UCSD-AML1 (cell line): Measurements from ENCODE around the gene RAB3C.

Experiments
- DNase-seq: peaks from one replicate; lab custom pipeline; 2025; ENCODE audit not compliant: unreplicated experiment; lab: John Stamatoyannopoulos, UW

The RAB3C gene

DNA sequence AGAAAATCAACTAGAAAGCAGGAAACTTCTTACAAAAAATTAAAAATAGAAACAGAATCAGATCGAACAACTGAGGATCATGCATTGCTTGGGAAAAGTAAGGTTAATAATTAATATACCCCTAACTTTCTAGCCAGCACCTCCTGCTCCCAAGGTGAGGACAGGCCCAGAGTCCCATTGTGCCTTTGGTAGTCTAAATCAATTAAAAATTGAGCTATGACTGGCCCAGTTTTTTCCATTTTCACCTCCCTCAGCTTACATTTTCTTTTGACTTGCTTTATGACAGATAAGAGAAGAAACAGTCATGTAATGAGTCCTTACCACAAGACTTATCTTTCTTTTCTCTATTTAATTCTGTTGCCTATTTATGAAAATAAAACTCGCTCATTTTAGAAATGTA is 182.2 kb downstream of the RAB3C start:
- DNase-seq: no peak

- DNase-seq: no peak
Measured at GRCh38 chr5:58767104-58767503, 184.2 kb downstream of the RAB3C start.

DNA sequence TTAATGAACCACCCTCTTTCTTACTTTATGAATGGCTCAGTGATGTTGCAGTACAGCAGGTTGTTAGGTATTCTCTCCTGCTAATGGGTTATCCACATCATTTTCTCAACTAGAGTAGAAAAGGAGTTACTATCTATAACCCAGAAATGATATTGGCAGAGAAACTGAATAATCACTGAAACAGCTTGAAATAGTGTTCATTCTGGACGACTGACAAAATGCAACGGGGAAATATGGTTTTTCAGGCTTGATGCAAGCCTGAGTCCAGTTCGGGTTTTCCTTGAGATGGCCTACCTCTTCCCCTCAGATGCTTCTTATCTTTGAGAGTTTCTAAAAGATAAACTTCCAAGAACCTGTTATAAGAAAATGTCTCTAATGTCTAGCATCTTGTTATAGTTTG is 187.3 kb downstream of the RAB3C start:
- DNase-seq: no peak

DNA sequence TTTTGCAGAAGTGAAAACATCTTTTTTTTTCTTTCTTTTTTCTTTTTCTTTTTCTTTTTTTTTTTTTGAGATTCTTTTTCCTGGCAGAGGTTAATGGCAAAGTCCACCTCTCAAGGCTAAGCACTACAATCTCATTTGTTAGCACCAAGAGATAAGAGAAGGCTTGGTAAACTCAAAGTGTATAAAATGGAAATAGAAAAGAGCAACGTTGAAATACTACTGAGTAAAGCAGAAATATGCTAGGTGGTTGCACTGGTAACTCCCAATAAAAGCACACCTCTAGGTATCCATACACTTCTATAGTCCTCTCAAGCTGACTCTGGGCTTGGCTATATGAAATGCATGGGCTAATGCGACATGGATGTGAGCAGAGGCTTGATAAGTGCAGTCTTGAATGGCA is 188.9 kb downstream of the RAB3C start:
- no peak for DNase-seq

- no peak for DNase-seq
Measured at GRCh38 chr5:58773744-58774441, 191.0 kb downstream of the RAB3C start.

GRCh38 chr5:58774937-58775336 is 192.1 kb downstream of the RAB3C start:
- no peak for DNase-seq

- DNase-seq: no peak
Measured at GRCh38 chr5:58775701-58776262, 192.9 kb downstream of the RAB3C start.

- no peak for DNase-seq
Measured at GRCh38 chr5:58776559-58776958, 193.7 kb downstream of the RAB3C start.

- DNase-seq: no peak
Measured at GRCh38 chr5:58778888-58779287, 196.0 kb downstream of the RAB3C start.

DNA sequence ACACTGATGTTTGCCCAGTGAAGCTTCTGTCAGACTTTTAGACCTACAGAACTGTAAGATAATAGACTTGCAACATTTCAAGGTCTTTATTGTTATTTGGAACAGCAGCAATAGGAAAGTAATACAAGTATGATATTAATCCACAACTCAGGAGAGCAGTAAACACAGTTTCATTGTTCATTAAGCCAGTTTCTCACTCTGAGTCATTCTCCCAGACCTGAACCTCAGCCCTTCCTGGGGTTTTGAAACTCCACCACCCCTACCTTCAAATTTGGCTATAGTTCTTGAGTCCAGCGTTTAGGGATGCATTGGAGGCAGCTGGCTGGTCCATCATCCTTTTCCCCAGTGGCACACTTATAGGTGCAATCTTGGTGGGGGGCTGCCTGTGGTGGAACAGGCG is 203.2 kb downstream of the RAB3C start:
- no peak for DNase-seq

GRCh38 chr5:58786711-58787303 is 203.9 kb downstream of the RAB3C start:
- peak; percentile 68 for DNase-seq

DNA sequence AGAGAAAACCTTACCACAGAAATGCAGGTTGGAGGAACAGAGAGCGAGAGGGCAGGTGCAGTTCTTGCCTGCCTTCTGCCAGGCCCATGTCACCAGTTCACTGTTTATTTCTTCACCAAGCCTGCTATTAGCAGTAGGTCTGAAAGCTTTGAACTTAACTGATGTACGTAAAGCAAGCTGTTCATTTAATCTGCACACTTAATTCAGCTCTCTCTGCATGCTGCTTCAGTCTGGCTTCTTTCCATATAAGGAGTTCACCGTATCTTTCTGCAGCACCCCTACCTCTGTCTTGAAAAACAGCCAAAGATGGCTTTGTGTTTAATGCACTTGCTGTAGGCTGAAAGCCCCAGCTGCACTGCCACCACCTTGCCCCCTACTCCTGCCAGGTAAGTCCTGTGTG is 205.1 kb downstream of the RAB3C start:
- DNase-seq: no peak

DNA sequence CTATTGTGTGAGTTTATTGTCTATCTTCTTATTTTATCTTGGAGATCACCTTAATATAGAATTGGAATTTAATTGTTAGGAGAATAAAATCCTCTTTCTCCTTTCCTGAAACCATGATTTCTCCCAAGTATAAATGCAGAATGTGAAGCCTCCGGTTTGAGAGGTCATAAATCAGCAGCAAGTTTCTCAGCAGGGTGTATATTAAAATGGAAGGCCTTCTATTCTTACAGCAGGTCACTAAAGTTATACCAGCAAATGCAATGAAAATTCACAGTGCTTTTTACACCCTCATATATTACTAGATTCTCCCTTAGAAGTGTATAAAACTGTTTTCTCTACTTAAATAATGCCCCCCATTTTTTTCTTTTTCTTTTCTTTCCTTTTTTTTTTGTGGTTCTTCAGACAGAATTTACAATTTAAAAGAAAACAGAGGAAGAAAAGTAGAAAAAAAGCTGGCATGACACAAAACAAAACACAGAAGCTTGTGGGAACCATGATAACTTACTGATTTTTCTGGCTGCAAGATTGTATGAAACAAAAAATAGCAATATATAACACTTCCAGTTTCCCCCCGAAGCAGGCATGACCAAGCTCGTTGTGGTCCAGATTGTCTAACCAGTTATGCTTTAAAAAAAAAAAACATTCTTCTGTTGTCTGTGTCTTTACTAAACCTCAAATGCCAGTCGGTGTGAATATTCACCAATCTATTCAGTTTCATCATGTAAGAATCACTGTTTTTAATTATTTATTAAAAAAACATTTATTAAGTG is 211.2 kb downstream of the RAB3C start:
- no peak for DNase-seq

- no peak for DNase-seq
Measured at GRCh38 chr5:58794875-58795274, 212.0 kb downstream of the RAB3C start.

DNA sequence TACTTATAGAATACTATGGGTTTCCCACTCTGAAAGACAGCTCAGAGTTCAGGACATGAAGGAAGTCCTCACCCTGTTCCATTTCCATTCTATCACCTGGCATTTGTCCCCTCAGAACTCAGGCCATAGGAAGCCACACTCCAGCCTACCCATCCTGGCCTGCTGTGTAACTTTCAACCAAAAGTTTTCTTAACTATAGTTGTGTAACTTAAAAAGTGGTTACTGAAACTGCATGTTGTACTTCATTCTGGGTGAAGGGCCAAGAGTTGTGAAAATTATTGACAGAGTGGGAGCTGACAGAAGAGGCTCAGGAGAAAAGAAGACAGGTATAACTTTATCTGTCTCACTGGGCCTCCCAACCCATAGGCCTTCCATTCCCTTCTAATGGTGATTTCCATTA is 212.5 kb downstream of the RAB3C start:
- DNase-seq: no peak

DNA sequence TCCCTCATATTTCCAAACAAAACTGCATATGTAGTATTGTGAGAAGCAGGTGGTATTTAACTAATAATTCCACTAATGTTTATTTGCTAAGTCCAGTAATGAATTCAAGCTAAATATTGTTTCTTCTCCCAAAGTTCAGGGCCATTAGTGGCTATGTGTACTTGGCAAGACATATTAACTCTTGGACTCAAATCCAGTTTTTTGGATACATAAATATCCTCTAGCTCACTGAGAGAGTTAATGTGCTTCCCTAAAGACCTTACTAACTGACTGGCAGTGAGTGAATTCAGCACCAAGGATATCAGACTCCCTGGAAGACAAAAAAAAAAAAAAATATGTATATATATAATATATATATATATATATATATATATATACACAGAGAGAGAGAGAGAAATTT is 214.1 kb downstream of the RAB3C start:
- DNase-seq: no peak

GRCh38 chr5:58800356-58800755 is 217.5 kb downstream of the RAB3C start:
- DNase-seq: no peak

- no peak for DNase-seq
Measured at GRCh38 chr5:58800861-58801540, 218.1 kb downstream of the RAB3C start.

- DNase-seq: no peak
Measured at GRCh38 chr5:58803056-58803455, 220.2 kb downstream of the RAB3C start.

GRCh38 chr5:58804291-58804690 is 221.4 kb downstream of the RAB3C start:
- DNase-seq: no peak

- no peak for DNase-seq
Measured at GRCh38 chr5:58810086-58810485, 227.2 kb downstream of the RAB3C start.
